Muscle layer of duodenum (tissue), 2 donors: ENCODE data around the gene BAIAP2.

Experiments used
- H3K27ac ChIP-seq: one replicate; pipeline ENCODE4 v1.7.0; 2013; ENCODE audit warnings: mild to moderate bottlenecking, low read length
- H3K27me3 ChIP-seq: one replicate; pipeline ENCODE4 v1.7.0; 2013; ENCODE audit warnings: low read depth, mild to moderate bottlenecking, control low read depth, low read length
- H3K36me3 ChIP-seq, 2 donors: one replicate each; pipeline ENCODE4 v1.7.0; 2013; ENCODE audit warnings: low read length in 2 of 2, control low read depth in 1 of 2, mild to moderate bottlenecking in 1 of 2; ENCODE audit not compliant: insufficient read depth in 2 of 2, control insufficient read depth in 1 of 2
- H3K4me1 ChIP-seq, 2 donors: one replicate each; pipeline ENCODE4 v1.7.0; 2013; ENCODE audit warnings: low read length in 2 of 2, mild to moderate bottlenecking in 2 of 2, control low read depth in 1 of 2, moderate library complexity in 1 of 2; ENCODE audit not compliant: insufficient read depth in 2 of 2, control insufficient read depth in 1 of 2
- H3K4me3 ChIP-seq, 2 donors: one replicate each; pipeline ENCODE4 v1.7.0; 2013; ENCODE audit warnings: low read length in 2 of 2, low read depth in 1 of 2, mild to moderate bottlenecking in 1 of 2
- H3K9me3 ChIP-seq, 2 donors: one replicate each; pipeline ENCODE4 v1.7.0; 2013; ENCODE audit warnings: low read length in 2 of 2, control low read depth in 1 of 2, mild to moderate bottlenecking in 1 of 2; ENCODE audit not compliant: control insufficient read depth in 1 of 2
- donor health status: healthy.

Gene BAIAP2

GRCh38 chr17:81157848-81158687 lies 123.1 kb downstream of the BAIAP2 start:
- Histone ChIP-seq H3K27ac (no peak overlapping the region), H3K9me3 (no peaks in the 10 kb centered on the region), H3K4me1 (no peaks in the 10 kb centered on the region), H3K27me3 (no peaks in the 10 kb centered on the region), H3K4me3 (no peak overlapping the region), H3K36me3 (no peaks in the 10 kb centered on the region)

DNA sequence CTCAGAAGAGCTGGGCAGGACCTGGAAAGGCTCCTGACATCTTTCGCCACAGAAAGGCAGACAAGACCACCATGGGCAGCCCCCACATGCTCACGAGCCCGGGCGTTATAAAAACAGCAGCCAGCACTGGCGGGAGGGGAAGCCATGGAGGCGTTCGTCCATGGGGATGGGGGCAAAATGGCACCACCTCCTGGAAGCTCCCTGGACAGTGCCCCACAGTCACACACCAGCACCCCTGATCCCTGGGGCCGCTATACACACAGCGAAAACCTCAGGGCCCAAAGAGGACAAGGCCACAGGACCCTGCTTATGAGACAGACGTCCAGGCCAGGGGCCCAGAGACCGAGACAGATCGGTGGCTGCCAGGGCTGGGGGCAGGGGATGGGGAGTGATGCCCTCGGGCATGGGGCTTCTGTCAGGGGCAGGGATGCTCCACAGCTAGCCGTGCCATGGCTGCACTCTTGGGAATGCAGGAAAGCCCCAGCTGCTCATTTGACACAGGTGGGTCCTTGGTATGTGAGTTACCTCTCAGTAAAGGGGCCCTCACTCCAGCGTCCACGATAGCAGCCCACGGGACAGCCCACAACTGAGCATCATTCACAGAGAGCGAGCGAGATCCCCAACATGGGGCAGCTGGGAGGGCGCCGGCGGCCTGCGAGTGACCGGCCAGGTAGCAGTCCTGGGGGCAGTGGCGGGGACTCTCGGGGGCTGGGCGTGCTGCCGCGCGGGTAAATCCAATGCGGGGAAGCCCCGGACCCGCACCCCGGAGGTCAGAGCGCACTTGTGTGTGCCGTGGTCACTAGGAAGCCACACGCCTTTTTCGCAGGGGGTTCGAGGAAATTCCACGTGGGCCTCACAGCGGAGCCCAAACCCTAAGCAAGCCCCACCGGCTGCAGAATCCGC lies 124.0 kb downstream of the BAIAP2 start:
- Histone ChIP-seq H3K27ac (no peak overlapping the region), H3K27me3 (no peaks in the 10 kb centered on the region), H3K4me3 (peak overlapping the region in 1 of 2 donors; percentile 44)

GRCh38 chr17:81159611-81160265 lies 124.8 kb downstream of the BAIAP2 start:
- H3K27ac ChIP-seq, result no peak overlapping the region
- no peaks in the 10 kb centered on the region for H3K9me3 ChIP-seq
- peaks cover 0 to 10% of the 10 kb centered on the region in 2 donors for H3K4me1 ChIP-seq
- no peaks in the 10 kb centered on the region for H3K36me3 ChIP-seq
- no peaks in the 10 kb centered on the region for H3K27me3 ChIP-seq
- H3K4me3 ChIP-seq, result peak overlapping the region in 1 of 2 donors; percentile 44

More for the DNA sequence above, 124.0 kb downstream of the BAIAP2 start:
- Histone ChIP-seq H3K36me3 (no peaks in the 10 kb centered on the region), H3K9me3 (no peaks in the 10 kb centered on the region), H3K4me1 (peaks cover 0 to 2% of the 10 kb centered on the region in 2 donors)

GRCh38 chr17:81160306-81160705 lies 125.4 kb downstream of the BAIAP2 start:
- Histone ChIP-seq H3K4me3 (peak overlapping the region in 1 of 2 donors; percentile 44), H3K4me1 (peaks cover 0 to 14% of the 10 kb centered on the region in 2 donors), H3K27ac (no peak overlapping the region), H3K27me3 (no peaks in the 10 kb centered on the region), H3K36me3 (no peaks in the 10 kb centered on the region), H3K9me3 (no peaks in the 10 kb centered on the region)

- H3K36me3 ChIP-seq, result no peaks in the 10 kb centered on the region
- H3K4me3 ChIP-seq, result no peak overlapping the region
- H3K27ac ChIP-seq, result no peak overlapping the region
- no peaks in the 10 kb centered on the region for H3K27me3 ChIP-seq
- peaks cover 0 to 18% of the 10 kb centered on the region in 2 donors for H3K4me1 ChIP-seq
- no peaks in the 10 kb centered on the region for H3K9me3 ChIP-seq
Measured at GRCh38 chr17:81160747-81161453, 125.9 kb downstream of the BAIAP2 start.

GRCh38 chr17:81161536-81161935 lies 126.6 kb downstream of the BAIAP2 start:
- Histone ChIP-seq H3K36me3 (no peaks in the 10 kb centered on the region), H3K4me3 (no peak overlapping the region), H3K27me3 (no peaks in the 10 kb centered on the region), H3K4me1 (peaks cover 0 to 20% of the 10 kb centered on the region in 2 donors), H3K9me3 (no peaks in the 10 kb centered on the region), H3K27ac (no peak overlapping the region)

GRCh38 chr17:81161972-81162371 lies 127.0 kb downstream of the BAIAP2 start:
- no peaks in the 10 kb centered on the region for H3K9me3 ChIP-seq
- peaks cover 0 to 24% of the 10 kb centered on the region in 2 donors for H3K4me1 ChIP-seq
- H3K36me3 ChIP-seq, result no peaks in the 10 kb centered on the region
- no peak overlapping the region for H3K27ac ChIP-seq
- no peaks in the 10 kb centered on the region for H3K27me3 ChIP-seq
- H3K4me3 ChIP-seq, result no peak overlapping the region

GRCh38 chr17:81162491-81162890 lies 127.5 kb downstream of the BAIAP2 start:
- no peaks in the 10 kb centered on the region for H3K9me3 ChIP-seq
- H3K4me3 ChIP-seq, result no peak overlapping the region
- no peaks in the 10 kb centered on the region for H3K36me3 ChIP-seq
- H3K27me3 ChIP-seq, result no peaks in the 10 kb centered on the region
- H3K4me1 ChIP-seq, result peaks cover 0 to 24% of the 10 kb centered on the region in 2 donors
- no peak overlapping the region for H3K27ac ChIP-seq

- Histone ChIP-seq H3K4me3 (no peak overlapping the region), H3K27me3 (no peaks in the 10 kb centered on the region), H3K36me3 (no peaks in the 10 kb centered on the region), H3K9me3 (no peaks in the 10 kb centered on the region), H3K27ac (no peak overlapping the region), H3K4me1 (peaks cover 0 to 24% of the 10 kb centered on the region in 2 donors)
Measured at GRCh38 chr17:81163051-81163695, 128.2 kb downstream of the BAIAP2 start.

- Histone ChIP-seq H3K4me3 (no peak overlapping the region), H3K4me1 (peaks cover 0 to 24% of the 10 kb centered on the region in 2 donors), H3K9me3 (no peaks in the 10 kb centered on the region), H3K27ac (no peak overlapping the region), H3K27me3 (no peaks in the 10 kb centered on the region), H3K36me3 (no peaks in the 10 kb centered on the region)
Measured at GRCh38 chr17:81163703-81164370, 128.9 kb downstream of the BAIAP2 start.
